GM19328 (cell line): ENCODE measurements around the gene IFRD2.
"Not testable (repeated sequence)": the region's sequence is repeated elsewhere in the genome, so short reads cannot be mapped to it uniquely, and the experiment has no call there.

Source experiments
- ATAC-seq: cut with Tn5 transposase; IDR thresholded peaks from one replicate; pipeline ENCODE4 v1.9.1; 2021; ENCODE audit warnings: mild to moderate bottlenecking, moderate library complexity; ENCODE audit not compliant: unreplicated experiment

IFRD2 gene

GRCh38 chr3:50256978-50257890 is 35.0 kb downstream of the IFRD2 start:
- no peak for ATAC-seq

GRCh38 chr3:50255251-50255615 is 37.0 kb downstream of the IFRD2 start:
- no peak for ATAC-seq

- no peak for ATAC-seq
Measured at GRCh38 chr3:50254577-50255250, 37.5 kb downstream of the IFRD2 start.

GRCh38 chr3:50251220-50251619 is 41.0 kb downstream of the IFRD2 start:
- ATAC-seq, result no peak

GRCh38 chr3:50250514-50250913 is 41.7 kb downstream of the IFRD2 start:
- ATAC-seq, result no peak

GRCh38 chr3:50249457-50249856 is 42.8 kb downstream of the IFRD2 start:
- ATAC-seq, result no peak

GRCh38 chr3:50248387-50248786 is 43.8 kb downstream of the IFRD2 start:
- ATAC-seq, result no peak

GRCh38 chr3:50246517-50246954 is 45.7 kb downstream of the IFRD2 start:
- ATAC-seq, result peak; percentile 45

- ATAC-seq, result peak; percentile 59
Measured at GRCh38 chr3:50245831-50246516, 46.3 kb downstream of the IFRD2 start.

- ATAC-seq, result no peak
Measured at GRCh38 chr3:50245251-50245745, 46.9 kb downstream of the IFRD2 start.

- not testable (repeated sequence) for ATAC-seq
Measured at GRCh38 chr3:50244813-50245212, 47.4 kb downstream of the IFRD2 start.

GRCh38 chr3:50243543-50243895 is 48.7 kb downstream of the IFRD2 start:
- no peak for ATAC-seq

- ATAC-seq, result no peak
Measured at GRCh38 chr3:50242851-50243542, 49.2 kb downstream of the IFRD2 start.

- no peak for ATAC-seq
Measured at GRCh38 chr3:50242381-50242770, 49.9 kb downstream of the IFRD2 start.

- no peak for ATAC-seq
Measured at GRCh38 chr3:50241713-50242380, 50.4 kb downstream of the IFRD2 start.

- no peak for ATAC-seq
Measured at GRCh38 chr3:50241163-50241562, 51.1 kb downstream of the IFRD2 start.

- ATAC-seq, result no peak
Measured at GRCh38 chr3:50239649-50240048, 52.6 kb downstream of the IFRD2 start.

- no peak for ATAC-seq
Measured at GRCh38 chr3:50238549-50239026, 53.6 kb downstream of the IFRD2 start.

- ATAC-seq, result no peak
Measured at GRCh38 chr3:50237754-50238548, 54.3 kb downstream of the IFRD2 start.
